Muscle of leg (tissue), 11 donors: ENCODE data around the gene OSBP2. TPM values are rescaled to one million over a fixed set of nuclear protein-coding genes. Genes with fewer than 3 reads are reported as not detected.

Experiments
- DNase-seq: peaks from one replicate; pipeline ENCODE4 v3.0.0; 2013
- H3K27ac ChIP-seq: one replicate; pipeline ENCODE4 v1.5.1; 2013; ENCODE audit warnings: mild to moderate bottlenecking, low read length, control low read depth
- H3K27me3 ChIP-seq: one replicate; pipeline ENCODE4 v1.6.1; 2013; ENCODE audit warnings: low read length; ENCODE audit not compliant: control insufficient read depth, insufficient read depth
- H3K36me3 ChIP-seq: one replicate; pipeline ENCODE4 v1.6.1; 2013; ENCODE audit warnings: low read length; ENCODE audit not compliant: control insufficient read depth, insufficient read depth
- H3K4me1 ChIP-seq: one replicate; pipeline ENCODE4 v1.6.1; 2013; ENCODE audit warnings: low read length; ENCODE audit not compliant: control insufficient read depth, insufficient read depth
- H3K4me3 ChIP-seq: one replicate; pipeline ENCODE4 v1.5.1; 2013; ENCODE audit warnings: low read length, control low read depth
- H3K9me3 ChIP-seq: replicated peaks from 2 replicates; pipeline ENCODE4 v1.6.1; 2013; ENCODE audit warnings: low read depth, low read length; ENCODE audit not compliant: control insufficient read depth
- WGBS: methylation state at CpG from one replicate; pipeline ENCODE4 v1.1.5; 2013; ENCODE audit warnings: missing lambda C conversion rate; ENCODE audit not compliant: insufficient coverage; 5-methylcytosine and 5-hydroxymethylcytosine counted together
- polyA plus RNA-seq, 8 donors: library from polyadenylated mRNA; unstranded; fragments of 120-200 nt; gene quantifications; one replicate each; pipeline versions ENCODE4 v1.2.1 to v1.2.3, GENCODE V29; 2013; ENCODE audit warnings: inconsistent platforms in 1 of 8, low replicate concordance in 1 of 8; ENCODE audit not compliant: insufficient read length in 8 of 8, insufficient read depth in 1 of 8
- total RNA-seq: library from RNA; stranded (reverse); fragments of 120-200 nt; gene quantifications from one replicate; pipeline ENCODE4 v1.2.4, GENCODE V29; 2013

Gene OSBP2
- total and polyA plus RNA-seq, 9 donors = 2.7 to 7.5 (median 4.5) TPM

DNA sequence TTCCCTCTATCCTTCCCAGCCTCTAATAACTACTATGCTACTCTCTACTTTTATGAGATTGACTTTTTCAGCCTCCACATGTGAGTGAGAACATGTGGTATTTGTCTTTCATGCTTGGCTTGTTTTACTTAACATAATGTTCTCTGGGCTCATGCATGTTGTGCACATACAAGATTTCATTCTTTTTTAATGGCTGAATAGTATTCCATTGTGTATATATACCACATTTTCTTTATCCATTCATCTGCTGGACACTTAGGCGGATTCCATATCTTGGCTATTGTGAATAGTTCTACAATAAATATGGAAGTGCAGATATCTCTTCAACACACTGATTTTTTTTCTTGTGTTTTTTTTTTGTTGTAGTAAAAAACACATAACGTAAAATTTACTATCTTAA lies 19.4 kb downstream of the OSBP2 start:
- no peaks in the 10 kb centered on the region for H3K9me3 ChIP-seq
- no peak overlapping the region for H3K4me3 ChIP-seq
- no peak for DNase-seq
- H3K27ac ChIP-seq = no peak overlapping the region
- WGBS = no CpG with 5 or more reads among the region's 2 CpGs
- H3K4me1 ChIP-seq = no peaks in the 10 kb centered on the region
- no peaks in the 10 kb centered on the region for H3K27me3 ChIP-seq
- H3K36me3 ChIP-seq = no peaks in the 10 kb centered on the region

GRCh38 chr22:30717331-30717921 lies 22.8 kb downstream of the OSBP2 start:
- Histone ChIP-seq H3K27me3 (no peaks in the 10 kb centered on the region), H3K4me1 (no peaks in the 10 kb centered on the region), H3K9me3 (no peaks in the 10 kb centered on the region), H3K36me3 (no peaks in the 10 kb centered on the region), H3K27ac (no peak overlapping the region), H3K4me3 (no peak overlapping the region)
- 67% methylated on average over 1 of the region's 4 CpGs for WGBS
- peak; percentile 24 for DNase-seq

GRCh38 chr22:30717952-30718351 lies 23.3 kb downstream of the OSBP2 start:
- Histone ChIP-seq H3K9me3 (no peaks in the 10 kb centered on the region), H3K36me3 (no peaks in the 10 kb centered on the region), H3K4me1 (no peaks in the 10 kb centered on the region), H3K4me3 (no peak overlapping the region), H3K27ac (no peak overlapping the region), H3K27me3 (no peaks in the 10 kb centered on the region)
- no peak for DNase-seq
- WGBS = no CpG with 5 or more reads among the region's 3 CpGs

DNA sequence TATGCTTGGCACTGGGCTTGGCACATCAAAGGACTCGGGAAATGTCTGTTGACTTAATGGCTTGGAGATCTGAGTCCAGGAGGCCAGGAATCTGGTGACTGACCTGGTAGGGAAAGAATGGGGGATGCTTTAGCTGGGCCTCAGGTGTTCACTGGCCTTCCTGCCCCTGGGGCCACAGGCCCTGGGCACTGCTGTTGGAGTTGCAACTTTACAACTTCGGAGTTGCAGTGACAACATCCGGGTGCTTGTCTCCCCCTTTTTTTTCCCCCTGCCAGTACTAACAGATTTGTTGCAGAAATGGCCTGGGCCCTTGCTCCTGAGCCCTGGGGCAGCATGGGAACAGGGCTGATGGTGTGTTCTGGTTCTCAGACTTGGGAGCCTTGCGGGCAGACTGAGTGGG lies 23.8 kb downstream of the OSBP2 start:
- Histone ChIP-seq H3K4me3 (no peak overlapping the region), H3K27me3 (no peaks in the 10 kb centered on the region), H3K27ac (no peak overlapping the region), H3K36me3 (no peaks in the 10 kb centered on the region), H3K9me3 (no peaks in the 10 kb centered on the region), H3K4me1 (no peaks in the 10 kb centered on the region)
- WGBS = 72% methylated on average over 2 of the region's 4 CpGs
- DNase-seq = no peak

DNA sequence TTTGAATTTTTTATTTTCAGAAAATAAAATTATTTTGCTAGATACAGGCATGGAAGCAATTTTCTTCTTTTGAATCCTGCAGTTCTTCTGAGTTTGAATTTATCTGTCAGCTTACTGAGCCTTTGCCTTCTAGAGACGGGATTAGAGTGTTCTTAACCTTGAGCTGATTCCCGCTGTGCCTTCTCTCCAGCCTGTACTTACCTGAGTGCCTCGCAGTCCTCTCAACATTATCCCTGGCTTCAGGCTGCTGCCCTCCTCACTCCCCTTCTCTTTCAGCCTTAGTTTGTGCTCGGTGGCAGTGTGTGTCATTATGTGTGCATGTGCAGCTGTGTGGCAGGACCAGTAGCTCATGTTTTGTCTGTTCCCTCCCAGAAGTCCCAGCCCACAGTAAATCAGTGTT lies 24.3 kb downstream of the OSBP2 start:
- Histone ChIP-seq H3K27ac (no peak overlapping the region), H3K4me3 (no peak overlapping the region), H3K27me3 (no peaks in the 10 kb centered on the region), H3K36me3 (no peaks in the 10 kb centered on the region), H3K4me1 (no peaks in the 10 kb centered on the region), H3K9me3 (no peaks in the 10 kb centered on the region)
- WGBS = 83% methylated on average over 1 of the region's 4 CpGs
- DNase-seq = no peak

DNA sequence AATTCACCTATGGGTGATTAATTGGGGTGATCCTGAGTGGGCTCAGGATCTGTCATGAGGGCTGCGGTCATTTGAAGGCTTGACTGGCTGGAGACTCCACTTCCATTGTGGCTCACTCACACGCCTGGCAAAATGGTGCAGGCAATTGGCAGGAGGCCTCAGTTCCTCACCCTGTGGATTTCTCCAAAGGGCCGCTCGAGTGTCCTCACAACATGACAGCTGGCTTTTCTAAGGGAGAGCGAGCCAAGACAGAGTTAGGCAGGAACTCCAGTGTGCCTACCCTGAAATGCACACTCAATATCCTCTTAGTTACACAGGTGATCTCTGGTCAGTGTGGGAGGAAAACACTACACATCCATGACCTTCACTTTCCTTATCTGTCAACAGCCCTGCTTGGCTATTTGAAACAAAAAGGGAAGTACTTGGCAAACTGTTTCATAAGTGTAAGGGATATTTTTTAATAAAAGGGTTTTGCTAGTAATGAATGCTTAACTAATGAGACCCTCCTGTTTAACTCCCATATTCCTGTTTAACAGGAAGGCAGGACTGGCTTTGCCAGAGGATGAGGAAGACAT lies 25.7 kb downstream of the OSBP2 start:
- WGBS = 71% methylated on average over 4 of the region's 5 CpGs
- Histone ChIP-seq H3K9me3 (no peaks in the 10 kb centered on the region), H3K27ac (no peak overlapping the region), H3K4me3 (no peak overlapping the region), H3K4me1 (no peaks in the 10 kb centered on the region), H3K27me3 (no peaks in the 10 kb centered on the region), H3K36me3 (no peaks in the 10 kb centered on the region)
- DNase-seq = no peak

GRCh38 chr22:30721741-30722140 lies 27.1 kb downstream of the OSBP2 start:
- Histone ChIP-seq H3K36me3 (no peaks in the 10 kb centered on the region), H3K4me1 (no peaks in the 10 kb centered on the region), H3K9me3 (no peaks in the 10 kb centered on the region), H3K27ac (no peak overlapping the region), H3K4me3 (no peak overlapping the region), H3K27me3 (no peaks in the 10 kb centered on the region)
- no peak for DNase-seq
- WGBS = 83% methylated on average over 1 of the region's 4 CpGs

GRCh38 chr22:30728826-30729225 lies 34.2 kb downstream of the OSBP2 start:
- no peaks in the 10 kb centered on the region for H3K4me1 ChIP-seq
- no peak overlapping the region for H3K4me3 ChIP-seq
- H3K36me3 ChIP-seq = no peaks in the 10 kb centered on the region
- H3K27me3 ChIP-seq = no peaks in the 10 kb centered on the region
- no peaks in the 10 kb centered on the region for H3K9me3 ChIP-seq
- DNase-seq = no peak
- no peak overlapping the region for H3K27ac ChIP-seq
- no CpG with 5 or more reads among the region's 2 CpGs for WGBS

DNA sequence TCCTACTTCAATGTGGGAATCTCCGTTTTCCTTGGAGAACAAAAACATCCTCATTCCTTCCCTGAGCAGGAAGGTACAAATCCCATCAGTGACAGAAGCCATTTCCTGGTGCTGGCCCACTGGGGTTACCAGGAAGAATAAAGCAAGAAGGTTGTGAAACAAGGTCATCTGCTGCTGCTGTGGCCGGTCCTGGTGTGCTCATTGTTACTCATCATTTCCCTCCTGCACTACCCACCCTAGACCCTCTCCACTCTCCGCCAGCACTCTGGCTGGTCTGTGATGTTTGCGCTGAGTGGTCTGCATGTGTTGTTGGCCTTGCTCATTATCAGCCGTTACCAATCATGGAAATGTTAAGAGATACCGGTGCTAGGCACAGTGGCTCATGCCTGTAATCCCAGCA lies 37.0 kb downstream of the OSBP2 start:
- H3K27ac ChIP-seq = no peak overlapping the region
- no CpG with 5 or more reads among the region's 6 CpGs for WGBS
- no peaks in the 10 kb centered on the region for H3K36me3 ChIP-seq
- no peak for DNase-seq
- H3K9me3 ChIP-seq = no peaks in the 10 kb centered on the region
- no peaks in the 10 kb centered on the region for H3K4me1 ChIP-seq
- H3K4me3 ChIP-seq = no peak overlapping the region
- no peaks in the 10 kb centered on the region for H3K27me3 ChIP-seq

GRCh38 chr22:30732426-30732825 lies 37.8 kb downstream of the OSBP2 start:
- H3K27me3 ChIP-seq = no peaks in the 10 kb centered on the region
- no peak for DNase-seq
- H3K27ac ChIP-seq = no peak overlapping the region
- no peak overlapping the region for H3K4me3 ChIP-seq
- no peaks in the 10 kb centered on the region for H3K4me1 ChIP-seq
- no peaks in the 10 kb centered on the region for H3K9me3 ChIP-seq
- no peaks in the 10 kb centered on the region for H3K36me3 ChIP-seq
- WGBS = 100% methylated on average over 1 of the region's 5 CpGs

- no peak for DNase-seq
- Histone ChIP-seq H3K4me1 (no peaks in the 10 kb centered on the region), H3K27me3 (no peaks in the 10 kb centered on the region), H3K36me3 (no peaks in the 10 kb centered on the region), H3K27ac (no peak overlapping the region), H3K9me3 (no peaks in the 10 kb centered on the region), H3K4me3 (no peak overlapping the region)
- WGBS = 76% methylated on average over 5 of the region's 7 CpGs
Observed at GRCh38 chr22:30733181-30733631, 38.5 kb downstream of the OSBP2 start.
